SU-DHL-6 (cell line): ENCODE measurements around the gene C1orf35.

Experiments
- H2AFZ ChIP-seq: fragments of 200-600 bp; sonication (generic); 2 replicates; pipeline ENCODE4 v1.6.1; 2014; ENCODE audit warnings: low read depth, mild to moderate bottlenecking, moderate library complexity, mixed read lengths, antibody characterized with exemption, low read length; ENCODE audit not compliant: severe bottlenecking
- H3F3A ChIP-seq: fragments of 200-600 bp; shearing (Covaris generic); 2 replicates; pipeline ENCODE4 v1.6.0; 2016; ENCODE audit warnings: antibody characterized with exemption, mild to moderate bottlenecking; ENCODE audit not compliant: insufficient read depth
- H3K27ac ChIP-seq: fragments of 200-600 bp; sonication (generic); 2 replicates; pipeline ENCODE4 v1.5.1; 2016; ENCODE audit warnings: low read depth, mild to moderate bottlenecking, low read length, moderate library complexity, mixed read lengths
- H3K27me3 ChIP-seq: fragments of 200-600 bp; sonication (generic), shearing (Covaris generic); 2 replicates; pipeline ENCODE4 v1.6.0; 2014; ENCODE audit warnings: mild to moderate bottlenecking, low read length
- H3K36me3 ChIP-seq: fragments of 200-600 bp; sonication (generic); 2 replicates; pipeline ENCODE4 v1.6.1; 2014; ENCODE audit warnings: mild to moderate bottlenecking, low read length, mixed read lengths
- H3K4me2 ChIP-seq: fragments of 300-600, 200-600 bp; shearing (Covaris generic), sonication (generic); 2 replicates; pipeline ENCODE4 v1.6.0; 2014; ENCODE audit warnings: low read length, low read depth, mild to moderate bottlenecking; ENCODE audit not compliant: poor library complexity, severe bottlenecking
- H3K4me3 ChIP-seq: fragments of 200-600 bp; sonication (generic); 2 replicates; pipeline ENCODE4 v1.5.1; 2014; ENCODE audit warnings: antibody characterized with exemption, low read length, mild to moderate bottlenecking, mixed read lengths; ENCODE audit not compliant: insufficient read depth, poor library complexity, severe bottlenecking
- H3K79me2 ChIP-seq: fragments of 200-600 bp; sonication (generic); 2 replicates; pipeline ENCODE4 v1.6.1; 2014; ENCODE audit warnings: mild to moderate bottlenecking, low read length, moderate library complexity; ENCODE audit not compliant: insufficient read depth
- H3K9ac ChIP-seq: fragments of 200-600 bp; sonication (generic); 2 replicates; pipeline ENCODE4 v1.7.0; 2014; ENCODE audit warnings: mild to moderate bottlenecking, low read length
- H3K9me2 ChIP-seq: fragments of 200-600 bp; sonication (generic); replicated peaks from 2 replicates; pipeline ENCODE4 v1.6.1; 2014; ENCODE audit warnings: low read length; ENCODE audit not compliant: insufficient read depth
- H3K9me3 ChIP-seq: fragments of 200-600 bp; sonication (generic); 2 replicates; pipeline ENCODE4 v1.6.1; 2014; ENCODE audit warnings: low read length, mixed read lengths; ENCODE audit not compliant: insufficient read depth
- H4K20me1 ChIP-seq: fragments of 200-600 bp; sonication (generic); 2 replicates; pipeline ENCODE4 v1.6.1; 2014; ENCODE audit warnings: low read depth, mild to moderate bottlenecking, antibody characterized with exemption, low read length, moderate library complexity, mixed read lengths
- CTCF ChIP-seq: fragments of 200-600 bp; sonication (generic); IDR thresholded peaks from one replicate; pipeline ENCODE4 v1.5.1; 2017; ENCODE audit warnings: antibody characterized with exemption, mild to moderate bottlenecking, low read length, moderate library complexity; ENCODE audit not compliant: insufficient read depth, poor library complexity, severe bottlenecking
- EZH2phosphoT487 ChIP-seq: fragments of 200-600 bp; sonication (generic), shearing (Covaris generic); conservative IDR thresholded peaks from 2 replicates; pipeline ENCODE4 v1.6.1; 2018; ENCODE audit warnings: mild to moderate bottlenecking, antibody characterized with exemption, low read length, moderate library complexity, mixed read lengths

C1orf35 gene

GRCh38 chr1:228143480-228144192 lies 40.5 kb upstream of the C1orf35 start:
- H3F3A ChIP-seq, result peaks cover 2% of the 10 kb centered on the region
- no peaks in the 10 kb centered on the region for H3K9me2 ChIP-seq
- no peak overlapping the region for H3K4me2 ChIP-seq
- no peak overlapping the region for H3K27ac ChIP-seq
- H3K9ac ChIP-seq, result no peak overlapping the region
- H3K36me3 ChIP-seq, result no peaks in the 10 kb centered on the region
- peaks cover 58% of the 10 kb centered on the region for H3K79me2 ChIP-seq
- no peaks in the 10 kb centered on the region for H3K9me3 ChIP-seq
- TF ChIP-seq CTCF, result no peak
- H3K4me3 ChIP-seq, result no peak overlapping the region
- no peak overlapping the region for H2AFZ ChIP-seq
- H3K27me3 ChIP-seq, result no peaks in the 10 kb centered on the region
- no peaks in the 10 kb centered on the region; the same call in 1 of the 2 replicates for H4K20me1 ChIP-seq

- Histone ChIP-seq H4K20me1 (no peaks in the 10 kb centered on the region; the same call in 1 of the 2 replicates), H3K79me2 (peaks cover 58% of the 10 kb centered on the region)
These were observed 39.6 kb upstream of the C1orf35 start for GRCh38 chr1:228142701-228143136.

GRCh38 chr1:228142155-228142691 lies 39.1 kb upstream of the C1orf35 start:
- no peak overlapping the region for H3K27ac ChIP-seq
- H4K20me1 ChIP-seq, result no peaks in the 10 kb centered on the region; the same call in 1 of the 2 replicates
- H3F3A ChIP-seq, result peaks cover 9% of the 10 kb centered on the region
- H3K9ac ChIP-seq, result no peak overlapping the region
- H3K4me2 ChIP-seq, result peak overlapping the region; percentile 89
- no peaks in the 10 kb centered on the region for H3K9me3 ChIP-seq
- no peaks in the 10 kb centered on the region for H3K27me3 ChIP-seq
- H3K36me3 ChIP-seq, result no peaks in the 10 kb centered on the region
- peaks cover 58% of the 10 kb centered on the region for H3K79me2 ChIP-seq
- H2AFZ ChIP-seq, result no peak overlapping the region
- TF ChIP-seq CTCF, result no peak
- no peak for TF ChIP-seq EZH2phosphoT487
- no peaks in the 10 kb centered on the region for H3K9me2 ChIP-seq
- no peak overlapping the region for H3K4me3 ChIP-seq

More at GRCh38 chr1:228142701-228143136, 39.6 kb upstream of the C1orf35 start:
- no peaks in the 10 kb centered on the region for H3K27me3 ChIP-seq
- no peak overlapping the region for H3K9ac ChIP-seq
- H3K36me3 ChIP-seq, result no peaks in the 10 kb centered on the region
- H3K9me3 ChIP-seq, result no peaks in the 10 kb centered on the region
- TF ChIP-seq EZH2phosphoT487 (no peak), CTCF (no peak)
- H3K4me3 ChIP-seq, result no peak overlapping the region
- H3K27ac ChIP-seq, result no peak overlapping the region
- peaks cover 9% of the 10 kb centered on the region for H3F3A ChIP-seq
- H2AFZ ChIP-seq, result no peak overlapping the region
- no peak overlapping the region for H3K4me2 ChIP-seq
- no peaks in the 10 kb centered on the region for H3K9me2 ChIP-seq
